HUDEP-2 (cell line): ENCODE results near the gene APOE.
"Not testable (repeated sequence)": the region's sequence is repeated elsewhere in the genome, so short reads cannot be mapped to it uniquely, and the experiment has no call there.

ENCODE experiments used
- DNase-seq, 76 experiments: peaks; one replicate each; lab custom pipeline; 2025; ENCODE audit not compliant: unreplicated experiment in 76 of 76; lab: John Stamatoyannopoulos, UW

The APOE gene

DNA sequence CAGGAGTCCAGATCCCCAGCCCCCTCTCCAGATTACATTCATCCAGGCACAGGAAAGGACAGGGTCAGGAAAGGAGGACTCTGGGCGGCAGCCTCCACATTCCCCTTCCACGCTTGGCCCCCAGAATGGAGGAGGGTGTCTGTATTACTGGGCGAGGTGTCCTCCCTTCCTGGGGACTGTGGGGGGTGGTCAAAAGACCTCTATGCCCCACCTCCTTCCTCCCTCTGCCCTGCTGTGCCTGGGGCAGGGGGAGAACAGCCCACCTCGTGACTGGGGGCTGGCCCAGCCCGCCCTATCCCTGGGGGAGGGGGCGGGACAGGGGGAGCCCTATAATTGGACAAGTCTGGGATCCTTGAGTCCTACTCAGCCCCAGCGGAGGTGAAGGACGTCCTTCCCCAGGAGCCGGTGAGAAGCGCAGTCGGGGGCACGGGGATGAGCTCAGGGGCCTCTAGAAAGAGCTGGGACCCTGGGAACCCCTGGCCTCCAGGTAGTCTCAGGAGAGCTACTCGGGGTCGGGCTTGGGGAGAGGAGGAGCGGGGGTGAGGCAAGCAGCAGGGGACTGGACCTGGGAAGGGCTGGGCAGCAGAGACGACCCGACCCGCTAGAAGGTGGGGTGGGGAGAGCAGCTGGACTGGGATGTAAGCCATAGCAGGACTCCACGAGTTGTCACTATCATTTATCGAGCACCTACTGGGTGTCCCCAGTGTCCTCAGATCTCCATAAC, at the start of gene APOE:
TSS of gene APOE (plus strand) at position 360 of the 724 bp plus-strand sequence. CDS start 829 bp downstream, outside the sequence.
- peak in 2 of 76 experiments; percentile 40 to 52 for DNase-seq

DNA sequence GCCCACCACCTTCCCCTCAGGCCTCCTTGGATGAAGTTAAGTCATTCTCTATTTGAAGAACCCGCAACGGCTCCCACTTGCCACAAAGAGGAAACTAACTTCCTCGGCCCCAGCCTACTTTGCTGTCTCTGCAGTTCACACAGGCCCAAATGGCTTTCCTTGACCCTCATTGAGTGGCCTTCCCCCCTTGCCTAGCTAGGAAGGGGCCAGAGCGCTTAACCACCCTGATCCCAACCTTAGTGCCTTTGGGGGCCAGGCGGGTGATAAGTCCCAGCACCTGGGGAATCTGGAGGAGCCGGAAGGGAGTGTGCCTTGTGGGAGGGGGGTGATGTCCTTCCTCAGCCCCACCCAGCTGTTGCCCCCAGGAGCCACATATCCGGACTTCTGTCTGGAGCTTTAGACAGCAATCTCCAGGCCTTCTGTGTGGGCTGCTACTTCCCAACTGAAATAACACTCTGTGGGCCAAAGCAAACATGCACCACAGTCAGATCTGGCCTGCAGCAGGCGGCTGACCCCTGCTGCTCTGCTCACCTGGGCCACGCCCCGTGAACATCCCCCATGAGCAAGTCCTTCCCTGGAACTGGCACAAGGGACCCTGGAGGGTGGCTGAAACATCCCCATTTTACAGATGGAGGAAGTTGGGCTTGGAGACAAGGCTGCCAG, 49.0 kb upstream of the APOE start:
- DNase-seq = no peak

- DNase-seq = peak in 1 of 76 experiments; percentile 14
Observed at GRCh38 chr19:44857837-44858236, 47.8 kb upstream of the APOE start.

- DNase-seq = not testable (repeated sequence)
Observed at GRCh38 chr19:44861576-44861975, 44.0 kb upstream of the APOE start.

GRCh38 chr19:44863990-44864389, 41.6 kb upstream of the APOE start:
- no peak for DNase-seq

DNA sequence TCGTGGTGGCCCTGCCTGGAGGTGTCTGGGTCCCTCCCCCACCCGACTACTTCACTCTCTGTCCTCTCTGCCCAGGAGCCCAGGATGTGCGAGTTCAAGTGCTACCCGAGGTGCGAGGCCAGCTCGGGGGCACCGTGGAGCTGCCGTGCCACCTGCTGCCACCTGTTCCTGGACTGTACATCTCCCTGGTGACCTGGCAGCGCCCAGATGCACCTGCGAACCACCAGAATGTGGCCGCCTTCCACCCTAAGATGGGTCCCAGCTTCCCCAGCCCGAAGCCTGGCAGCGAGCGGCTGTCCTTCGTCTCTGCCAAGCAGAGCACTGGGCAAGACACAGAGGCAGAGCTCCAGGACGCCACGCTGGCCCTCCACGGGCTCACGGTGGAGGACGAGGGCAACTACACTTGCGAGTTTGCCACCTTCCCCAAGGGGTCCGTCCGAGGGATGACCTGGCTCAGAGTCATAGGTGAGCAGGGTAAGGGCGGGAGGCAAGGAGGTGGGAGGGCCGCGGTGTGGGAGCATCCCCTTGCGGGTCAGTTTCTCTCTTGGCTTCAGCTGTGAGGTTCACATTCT, 40.3 kb upstream of the APOE start:
- DNase-seq = no peak

- peak in 23 of 76 experiments; percentile 9 to 40 (median 25) for DNase-seq
Observed at GRCh38 chr19:44866664-44867063, 38.9 kb upstream of the APOE start.

- DNase-seq = no peak
Observed at GRCh38 chr19:44867578-44867977, 38.0 kb upstream of the APOE start.

DNA sequence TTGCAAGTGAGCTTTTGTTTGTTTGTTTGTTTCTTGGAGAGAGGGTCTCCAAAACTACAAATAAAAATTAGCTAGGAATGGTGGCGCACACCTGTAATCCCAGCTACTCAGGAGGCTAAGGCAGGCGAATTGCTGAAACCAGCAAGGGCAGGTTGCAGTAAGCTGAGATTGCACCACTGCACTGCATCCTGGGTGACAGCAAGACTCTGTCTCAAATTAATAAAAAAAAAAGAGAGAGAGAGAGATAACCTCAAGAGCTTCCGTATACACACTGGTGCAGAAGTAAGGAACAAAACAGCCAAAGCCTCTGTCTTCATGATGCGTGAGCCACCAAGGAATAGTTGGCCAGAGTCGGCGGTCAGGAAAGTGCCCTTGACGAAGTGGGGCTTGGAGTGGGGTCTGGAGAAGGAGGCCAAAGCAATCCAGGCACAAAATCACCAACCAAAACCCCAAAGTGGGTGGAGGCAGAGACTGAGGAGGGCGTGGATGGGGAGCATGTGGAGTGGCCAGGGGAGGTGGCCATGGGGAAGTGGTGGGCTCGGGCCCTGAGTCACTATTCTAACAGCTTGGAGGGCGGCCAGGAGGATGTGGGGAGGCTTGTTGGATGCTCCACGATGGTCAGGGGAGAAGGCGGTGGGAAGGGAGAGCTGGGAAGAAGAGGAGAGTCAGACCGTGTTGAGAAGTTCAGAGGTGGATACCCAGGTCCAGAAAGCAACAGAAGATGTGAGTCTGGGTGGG, 35.7 kb upstream of the APOE start:
- DNase-seq = no peak

- no peak for DNase-seq
Observed at GRCh38 chr19:44871809-44872208, 33.8 kb upstream of the APOE start.

DNA sequence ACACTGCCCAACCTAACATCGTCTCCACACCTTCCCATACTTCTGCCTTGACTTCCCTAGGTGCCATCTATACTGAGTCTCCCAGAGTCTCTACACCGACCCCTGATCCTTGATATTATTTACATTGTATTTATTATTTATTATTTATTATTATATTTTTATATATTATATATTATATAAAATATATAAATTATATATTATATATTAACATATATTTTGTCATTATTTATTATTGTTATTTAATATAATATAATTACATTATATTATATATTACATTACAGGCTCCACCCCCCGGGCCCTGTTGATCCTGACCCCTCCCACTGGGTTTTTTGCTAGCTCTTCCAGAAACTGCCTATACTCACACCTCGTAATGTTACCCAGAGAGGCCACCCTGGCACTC, 32.9 kb upstream of the APOE start:
- no peak for DNase-seq

- DNase-seq = no peak
Observed at GRCh38 chr19:44874317-44874716, 31.3 kb upstream of the APOE start.

- DNase-seq = no peak
Observed at GRCh38 chr19:44875666-44876451, 29.7 kb upstream of the APOE start.

GRCh38 chr19:44876930-44877535, 28.6 kb upstream of the APOE start:
- DNase-seq = no peak

- DNase-seq = no peak
Observed at GRCh38 chr19:44878120-44878865, 27.3 kb upstream of the APOE start.

GRCh38 chr19:44879309-44880065, 26.1 kb upstream of the APOE start:
- no peak for DNase-seq

GRCh38 chr19:44882063-44882462, 23.5 kb upstream of the APOE start:
- DNase-seq = no peak

DNA sequence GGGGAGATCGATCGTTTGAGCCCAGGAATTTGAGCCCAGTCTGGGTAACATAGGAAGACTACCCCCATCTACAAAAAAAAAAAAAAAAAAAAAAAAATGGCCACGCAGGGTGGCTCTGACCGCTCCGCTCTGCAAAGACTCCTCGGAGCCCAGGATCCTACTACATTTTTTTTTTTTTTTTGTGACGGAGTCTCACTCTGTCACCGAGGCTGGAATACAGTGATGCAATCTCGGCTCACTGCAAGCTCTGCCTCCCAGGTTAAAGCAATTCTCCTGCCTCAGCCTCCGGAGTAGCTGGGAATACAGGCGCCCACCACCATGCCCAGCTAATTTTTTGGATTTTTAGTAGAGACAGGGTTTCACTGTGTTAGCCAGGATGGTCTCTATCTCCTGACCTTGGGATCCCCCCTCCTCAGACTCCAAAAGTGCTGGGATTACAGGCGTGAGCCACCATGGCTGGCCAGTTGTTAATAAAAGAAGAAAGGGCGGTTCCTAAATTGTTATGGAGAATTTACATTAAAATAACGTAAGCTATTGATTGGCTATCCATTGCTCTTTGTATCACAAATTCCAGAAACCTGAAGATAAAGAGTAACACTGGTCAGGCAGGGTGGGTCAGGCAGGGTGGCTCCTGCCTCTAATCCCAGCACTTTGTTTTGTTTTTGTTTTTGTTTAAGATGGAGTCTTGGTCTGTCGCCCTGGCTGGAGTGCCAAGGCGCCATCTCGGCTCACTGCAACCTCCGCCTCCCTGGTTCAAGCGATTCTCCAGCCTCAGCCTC, 22.8 kb upstream of the APOE start:
- DNase-seq = not testable (repeated sequence)
